PC-3 (cell line): ENCODE results near the gene SH3BP1. TPM values are rescaled to one million over a fixed set of nuclear protein-coding genes. Genes with fewer than 3 reads are reported as not detected.
A peak's percentile ranks its signal among the peaks of the same experiment; 100 is the strongest.

Source experiments
- ATAC-seq: fragments of 200-7000 bp; cut with Tn5 transposase; 2 replicates; pipeline ENCODE4 v1.9.1; 2020; ENCODE audit warnings: mild to moderate bottlenecking, moderate library complexity
- BruUV-seq: library from RNA; stranded (reverse); fragments of 400-500 nt; replicated peaks from 2 replicates; lab custom pipeline; 2021; lab: Mats Ljungman, UMichigan
- CTCF ChIA-PET: fragments of 300-600 bp; sonication (Branson Sonifier 250); formaldehyde crosslinking; loops from one replicate; lab custom pipeline; 2022; ENCODE audit warnings: antibody characterized with exemption; lab: Charles Lee
- POLR2A ChIA-PET: fragments of 300-600 bp; sonication (Branson Sonifier 250); formaldehyde crosslinking; loops from one replicate; lab custom pipeline; 2022; ENCODE audit warnings: antibody characterized with exemption; ENCODE audit not compliant: unreplicated experiment; lab: Charles Lee
- DNase-seq: peaks from one replicate; pipeline ENCODE4 v3.0.0-alpha.2; 2015
- H2AFZ ChIP-seq: fragments of 300-600 bp; sonication (generic); 2 replicates; pipeline ENCODE4 v1.6.0; 2016; ENCODE audit warnings: antibody characterized with exemption, low read length
- H3F3A ChIP-seq: fragments of 300-600 bp; sonication (generic); one replicate; pipeline ENCODE4 v1.6.0; 2017; ENCODE audit warnings: antibody characterized with exemption, low read length, control low read depth, mild to moderate bottlenecking; ENCODE audit not compliant: unreplicated experiment
- H3K27ac ChIP-seq: fragments of 300-600 bp; sonication (generic); 2 replicates; pipeline ENCODE4 v1.5.1; 2016; ENCODE audit warnings: mild to moderate bottlenecking, low read length
- H3K27me3 ChIP-seq: fragments of 300-600 bp; sonication (generic); 2 replicates; pipeline ENCODE4 v1.6.1; 2016; ENCODE audit warnings: low read length, mixed read lengths
- H3K36me3 ChIP-seq: fragments of 300-600 bp; sonication (generic); 2 replicates; pipeline ENCODE4 v1.6.1; 2016; ENCODE audit warnings: low read depth, mixed run types, low read length, mixed read lengths
- H3K4me1 ChIP-seq: fragments of 300-600 bp; sonication (generic); 2 replicates; pipeline ENCODE4 v1.5.1; 2016; ENCODE audit warnings: low read length; ENCODE audit not compliant: insufficient read depth
- H3K4me2 ChIP-seq: fragments of 300-600 bp; sonication (generic); 2 replicates; pipeline ENCODE4 v1.6.0; 2016; ENCODE audit warnings: low read length
- H3K4me3 ChIP-seq: fragments of 300-600 bp; sonication (generic); 2 replicates; pipeline ENCODE4 v1.5.1; 2016; ENCODE audit warnings: mild to moderate bottlenecking, low read length, mixed read lengths
- H3K79me2 ChIP-seq: fragments of 300-600 bp; sonication (generic); 2 replicates; pipeline ENCODE4 v1.6.1; 2017; ENCODE audit warnings: low read length, mixed read lengths
- H3K9ac ChIP-seq: fragments of 300-600 bp; sonication (generic); 2 replicates; pipeline ENCODE4 v1.6.0; 2016; ENCODE audit warnings: mild to moderate bottlenecking, low read length
- H3K9me2 ChIP-seq: fragments of 300-600 bp; sonication (generic); replicated peaks from 2 replicates; pipeline ENCODE4 v1.6.1; 2016; ENCODE audit warnings: mixed run types, low read length, mixed read lengths
- H3K9me3 ChIP-seq: fragments of 300-600 bp; sonication (generic); 2 replicates; pipeline ENCODE4 v1.6.1; 2016; ENCODE audit warnings: low read length, mixed read lengths
- H4K20me1 ChIP-seq: fragments of 300-600 bp; sonication (generic); 2 replicates; pipeline ENCODE4 v1.6.1; 2016; ENCODE audit warnings: low read length, mixed read lengths
- EZH2 ChIP-seq: fragments of 300-600 bp; sonication (generic); IDR thresholded peaks from one replicate; pipeline ENCODE4 v1.6.1; 2017; ENCODE audit warnings: antibody characterized with exemption, mild to moderate bottlenecking, low read length; ENCODE audit not compliant: unreplicated experiment
- EZH2phosphoT487 ChIP-seq: fragments of 300-600 bp; sonication (generic); IDR thresholded peaks from 2 replicates; pipeline ENCODE4 v1.6.1; 2018; ENCODE audit warnings: mild to moderate bottlenecking, antibody characterized with exemption, low read length, borderline replicate concordance
- intact Hi-C: fragments of 100-400 bp; cut with micrococcal nuclease; formaldehyde crosslinking; loops from 2 replicates; pipeline ENCODE4 v1.9.0; 2023
- total RNA-seq: library from RNA; depleted of rRNA; stranded (reverse); fragments of >200 nt; gene quantifications from 2 replicates; pipeline ENCODE4 v1.2.3, GENCODE V29; 2014
- TF ChIP-seq, protein P1 (sequence below): fragments of 300-600 bp; sonication (generic); conservative IDR thresholded peaks from 2 replicates; pipeline ENCODE4 v1.5.1; 2017; ENCODE audit warnings: antibody characterized with exemption, low read depth, mild to moderate bottlenecking, low read length

Gene SH3BP1
- total RNA-seq, 1 experiment from 2014 or later: 18.0 TPM

DNA sequence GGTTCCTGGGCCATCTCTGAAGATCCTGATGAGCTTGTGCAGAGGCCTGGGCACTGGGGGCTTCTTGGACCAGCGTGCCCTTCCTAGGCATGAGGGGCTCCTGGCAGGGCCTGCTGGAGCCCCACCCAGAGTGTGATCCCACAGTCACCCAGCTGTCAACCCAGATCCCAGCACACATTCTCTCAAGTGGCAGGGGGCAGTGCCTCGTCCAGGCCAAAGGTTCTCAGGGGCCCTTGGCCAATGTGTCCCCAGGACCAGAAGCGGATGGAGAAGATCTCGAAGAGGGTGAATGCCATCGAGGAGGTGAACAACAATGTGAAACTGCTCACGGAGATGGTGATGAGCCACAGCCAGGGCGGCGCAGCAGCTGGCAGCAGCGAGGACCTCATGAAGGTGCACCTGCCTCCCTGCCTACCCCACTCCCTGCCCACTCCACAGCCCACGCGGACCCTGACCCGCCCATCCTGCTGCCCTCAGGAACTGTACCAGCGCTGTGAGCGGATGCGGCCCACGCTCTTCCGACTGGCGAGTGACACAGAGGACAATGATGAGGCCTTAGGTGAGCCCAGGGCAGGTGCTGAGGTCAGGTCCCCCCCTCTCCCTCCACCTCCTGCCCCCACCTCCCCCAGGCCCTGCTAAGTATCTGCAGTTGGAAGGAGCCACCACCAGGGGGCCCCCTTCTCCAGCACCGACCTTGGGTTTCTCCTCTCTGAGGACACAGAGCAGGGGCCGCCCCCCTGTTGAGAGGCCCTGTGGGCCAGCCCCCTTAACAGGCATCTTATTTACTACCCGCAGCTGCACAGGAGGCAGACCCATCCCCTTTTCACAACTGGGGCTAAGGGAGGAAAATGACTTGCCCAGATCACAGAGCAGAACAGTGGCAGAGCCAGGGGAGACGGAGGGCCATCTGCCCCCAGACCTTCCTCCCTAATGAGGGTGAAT, 16.1 kb upstream of the SH3BP1 start:
- no peak overlapping the region for H3K27ac ChIP-seq
- no peak overlapping the region for H3K4me3 ChIP-seq
- no peaks in the 10 kb centered on the region for H3K79me2 ChIP-seq
- H3F3A ChIP-seq: no peaks in the 10 kb centered on the region
- H3K36me3 ChIP-seq: no peaks in the 10 kb centered on the region
- intact Hi-C loops: no loop called here
- no peaks in the 10 kb centered on the region for H3K27me3 ChIP-seq
- BruUV-seq: no TSS peak
- H3K9me3 ChIP-seq: no peaks in the 10 kb centered on the region
- ATAC-seq (peak; percentile 66), DNase-seq (peak; percentile 44)
- no peaks in the 10 kb centered on the region for H3K4me1 ChIP-seq
- CTCF ChIA-PET: no interaction called here
- H4K20me1 ChIP-seq: no peaks in the 10 kb centered on the region
- TF ChIP-seq EZH2 (no peak), EZH2phosphoT487 (no peak)
- TF ChIP-seq, protein P1, sequence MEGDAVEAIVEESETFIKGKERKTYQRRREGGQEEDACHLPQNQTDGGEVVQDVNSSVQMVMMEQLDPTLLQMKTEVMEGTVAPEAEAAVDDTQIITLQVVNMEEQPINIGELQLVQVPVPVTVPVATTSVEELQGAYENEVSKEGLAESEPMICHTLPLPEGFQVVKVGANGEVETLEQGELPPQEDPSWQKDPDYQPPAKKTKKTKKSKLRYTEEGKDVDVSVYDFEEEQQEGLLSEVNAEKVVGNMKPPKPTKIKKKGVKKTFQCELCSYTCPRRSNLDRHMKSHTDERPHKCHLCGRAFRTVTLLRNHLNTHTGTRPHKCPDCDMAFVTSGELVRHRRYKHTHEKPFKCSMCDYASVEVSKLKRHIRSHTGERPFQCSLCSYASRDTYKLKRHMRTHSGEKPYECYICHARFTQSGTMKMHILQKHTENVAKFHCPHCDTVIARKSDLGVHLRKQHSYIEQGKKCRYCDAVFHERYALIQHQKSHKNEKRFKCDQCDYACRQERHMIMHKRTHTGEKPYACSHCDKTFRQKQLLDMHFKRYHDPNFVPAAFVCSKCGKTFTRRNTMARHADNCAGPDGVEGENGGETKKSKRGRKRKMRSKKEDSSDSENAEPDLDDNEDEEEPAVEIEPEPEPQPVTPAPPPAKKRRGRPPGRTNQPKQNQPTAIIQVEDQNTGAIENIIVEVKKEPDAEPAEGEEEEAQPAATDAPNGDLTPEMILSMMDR: peak; percentile 76
- no peak overlapping the region for H2AFZ ChIP-seq
- no peak overlapping the region for H3K4me2 ChIP-seq
- H3K9me2 ChIP-seq: no peaks in the 10 kb centered on the region
- POLR2A ChIA-PET: no interaction called here
- H3K9ac ChIP-seq: no peak overlapping the region

DNA sequence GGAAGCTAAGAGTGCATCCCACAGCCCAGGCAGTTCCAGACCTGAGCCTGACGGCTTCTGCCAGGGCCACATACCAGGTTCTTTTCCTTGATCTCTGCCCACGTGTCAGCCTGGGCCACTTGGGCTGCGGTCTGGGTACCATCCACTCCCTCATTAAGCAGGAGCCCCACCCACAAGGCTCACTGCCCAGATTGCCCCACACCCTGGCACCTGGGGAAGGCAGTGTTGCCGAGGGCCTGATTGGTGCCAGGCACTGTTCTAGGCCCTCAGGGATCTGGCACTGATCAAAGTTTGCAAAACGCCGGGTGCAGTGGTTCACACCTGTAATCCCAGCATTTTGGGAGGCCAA, 15.5 kb upstream of the SH3BP1 start:
- ChIA-PET CTCF (no interaction called here), POLR2A (no interaction called here)
- no peak overlapping the region for H3K4me2 ChIP-seq
- TF ChIP-seq EZH2: no peak
- TF ChIP-seq, protein P1: no peak
- no peak overlapping the region for H3K4me3 ChIP-seq
- no peaks in the 10 kb centered on the region for H3K36me3 ChIP-seq
- ATAC-seq (no peak), DNase-seq (no peak)
- no peaks in the 10 kb centered on the region for H3K4me1 ChIP-seq
- H3K9me3 ChIP-seq: no peaks in the 10 kb centered on the region
- H2AFZ ChIP-seq: no peak overlapping the region
- H3F3A ChIP-seq: no peaks in the 10 kb centered on the region
- no peak overlapping the region for H3K9ac ChIP-seq
- no peaks in the 10 kb centered on the region for H3K27me3 ChIP-seq
- no peaks in the 10 kb centered on the region for H3K9me2 ChIP-seq
- BruUV-seq: no TSS peak
- intact Hi-C loops: no loop called here
- H3K27ac ChIP-seq: no peak overlapping the region
- no peaks in the 10 kb centered on the region for H3K79me2 ChIP-seq
- no peaks in the 10 kb centered on the region for H4K20me1 ChIP-seq

DNA sequence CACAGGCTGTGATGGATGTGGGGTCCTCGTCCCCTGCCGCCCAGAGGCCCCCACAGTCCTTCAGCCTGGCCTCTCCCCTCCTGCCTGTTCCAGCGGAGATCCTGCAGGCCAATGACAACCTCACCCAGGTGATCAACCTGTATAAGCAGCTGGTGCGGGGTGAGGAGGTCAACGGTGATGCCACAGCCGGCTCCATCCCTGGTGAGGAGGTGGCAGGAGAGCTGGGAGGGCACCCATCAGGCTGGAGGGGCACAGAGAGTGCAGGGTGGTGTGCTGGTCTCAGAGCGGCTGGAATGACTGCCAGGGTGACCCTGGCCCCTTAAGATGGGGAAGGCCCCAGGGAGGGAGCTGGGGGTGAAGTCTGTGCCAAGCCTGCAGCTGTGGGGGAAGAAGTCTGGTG, 14.6 kb upstream of the SH3BP1 start:
- DNase-seq (no peak), ATAC-seq (no peak)
- H3F3A ChIP-seq: no peaks in the 10 kb centered on the region
- POLR2A ChIA-PET: no interaction called here
- no peak overlapping the region for H2AFZ ChIP-seq
- H3K36me3 ChIP-seq: no peaks in the 10 kb centered on the region
- BruUV-seq: no TSS peak
- CTCF ChIA-PET: no interaction called here
- no peaks in the 10 kb centered on the region for H3K4me1 ChIP-seq
- H3K27ac ChIP-seq: no peak overlapping the region
- no peak overlapping the region for H3K4me2 ChIP-seq
- TF ChIP-seq EZH2 (no peak), EZH2phosphoT487 (no peak)
- TF ChIP-seq, protein P1: no peak
- no peak overlapping the region for H3K4me3 ChIP-seq
- H3K9me2 ChIP-seq: no peaks in the 10 kb centered on the region
- no peaks in the 10 kb centered on the region for H3K27me3 ChIP-seq
- H4K20me1 ChIP-seq: no peaks in the 10 kb centered on the region
- no peak overlapping the region for H3K9ac ChIP-seq
- no peaks in the 10 kb centered on the region for H3K79me2 ChIP-seq
- intact Hi-C loops: no loop called here
- H3K9me3 ChIP-seq: no peaks in the 10 kb centered on the region
